ENCODE data around the gene TNRC18.

Gene TNRC18

GRCh38 chr7:5414916-5415315 is 8.7 kb downstream of the TNRC18 start:
- Histone ChIP-seq H3K4me1 (ENCODE audit: control insufficient read depth, insufficient read depth, low read length) (peaks cover 19% of the 10 kb centered on the region), H3K36me3 (ENCODE audit: control insufficient read depth, insufficient read depth, low read length, severe bottlenecking) (no peaks in the 10 kb centered on the region), H3K4me3 (ENCODE audit: low read length) (no peak overlapping the region), H3K27me3 (replicated peaks; ENCODE audit: control insufficient read depth, insufficient read depth, low read length) (no peaks in the 10 kb centered on the region), H3K9me3 (ENCODE audit: control insufficient read depth, low read length) (no peaks in the 10 kb centered on the region), H3K9ac (ENCODE audit: low read length) (no peak overlapping the region)
- peak; percentile 77 for DNase-seq (ENCODE audit: low read depth)

- Histone ChIP-seq H3K4me1 (ENCODE audit: control insufficient read depth, insufficient read depth, low read length) (peaks cover 18% of the 10 kb centered on the region), H3K36me3 (ENCODE audit: control insufficient read depth, insufficient read depth, low read length, severe bottlenecking) (no peaks in the 10 kb centered on the region), H3K27me3 (replicated peaks; ENCODE audit: control insufficient read depth, insufficient read depth, low read length) (no peaks in the 10 kb centered on the region)
Measured at GRCh38 chr7:5413449-5413786, 10.2 kb downstream of the TNRC18 start.

DNA sequence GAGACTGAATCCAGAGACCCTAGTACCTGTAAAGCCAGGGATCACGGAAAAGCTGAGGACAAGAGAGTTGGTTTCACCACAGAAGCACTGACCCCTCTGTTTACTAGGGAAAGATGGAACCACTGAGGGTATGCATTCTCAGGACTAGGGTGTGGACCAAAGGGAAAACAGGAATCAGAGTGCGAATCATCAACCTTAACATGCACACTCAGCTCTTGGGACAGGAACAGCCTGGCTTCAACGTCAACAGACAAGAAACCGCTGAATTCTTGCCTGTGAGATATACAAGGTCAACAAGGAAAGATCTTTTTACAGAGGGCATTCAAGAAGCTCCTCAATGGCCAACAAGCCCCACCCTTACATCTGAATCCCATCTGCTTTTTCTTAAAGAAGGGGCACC is 14.9 kb downstream of the TNRC18 start:
- Histone ChIP-seq H3K27me3 (replicated peaks; ENCODE audit: control insufficient read depth, insufficient read depth, low read length) (no peaks in the 10 kb centered on the region), H3K4me3 (ENCODE audit: low read length) (no peak overlapping the region), H3K9ac (ENCODE audit: low read length) (no peak overlapping the region), H3K36me3 (ENCODE audit: control insufficient read depth, insufficient read depth, low read length, severe bottlenecking) (no peaks in the 10 kb centered on the region), H3K9me3 (ENCODE audit: control insufficient read depth, low read length) (no peaks in the 10 kb centered on the region), H3K4me1 (ENCODE audit: control insufficient read depth, insufficient read depth, low read length) (peaks cover 6% of the 10 kb centered on the region)
- peak; percentile 36 for DNase-seq (ENCODE audit: low read depth)

More at GRCh38 chr7:5413449-5413786, 10.2 kb downstream of the TNRC18 start:
- DNase-seq (ENCODE audit: low read depth), result no peak
- Histone ChIP-seq H3K9me3 (ENCODE audit: control insufficient read depth, low read length) (no peaks in the 10 kb centered on the region), H3K4me3 (ENCODE audit: low read length) (no peak overlapping the region), H3K9ac (ENCODE audit: low read length) (no peak overlapping the region)

DNA sequence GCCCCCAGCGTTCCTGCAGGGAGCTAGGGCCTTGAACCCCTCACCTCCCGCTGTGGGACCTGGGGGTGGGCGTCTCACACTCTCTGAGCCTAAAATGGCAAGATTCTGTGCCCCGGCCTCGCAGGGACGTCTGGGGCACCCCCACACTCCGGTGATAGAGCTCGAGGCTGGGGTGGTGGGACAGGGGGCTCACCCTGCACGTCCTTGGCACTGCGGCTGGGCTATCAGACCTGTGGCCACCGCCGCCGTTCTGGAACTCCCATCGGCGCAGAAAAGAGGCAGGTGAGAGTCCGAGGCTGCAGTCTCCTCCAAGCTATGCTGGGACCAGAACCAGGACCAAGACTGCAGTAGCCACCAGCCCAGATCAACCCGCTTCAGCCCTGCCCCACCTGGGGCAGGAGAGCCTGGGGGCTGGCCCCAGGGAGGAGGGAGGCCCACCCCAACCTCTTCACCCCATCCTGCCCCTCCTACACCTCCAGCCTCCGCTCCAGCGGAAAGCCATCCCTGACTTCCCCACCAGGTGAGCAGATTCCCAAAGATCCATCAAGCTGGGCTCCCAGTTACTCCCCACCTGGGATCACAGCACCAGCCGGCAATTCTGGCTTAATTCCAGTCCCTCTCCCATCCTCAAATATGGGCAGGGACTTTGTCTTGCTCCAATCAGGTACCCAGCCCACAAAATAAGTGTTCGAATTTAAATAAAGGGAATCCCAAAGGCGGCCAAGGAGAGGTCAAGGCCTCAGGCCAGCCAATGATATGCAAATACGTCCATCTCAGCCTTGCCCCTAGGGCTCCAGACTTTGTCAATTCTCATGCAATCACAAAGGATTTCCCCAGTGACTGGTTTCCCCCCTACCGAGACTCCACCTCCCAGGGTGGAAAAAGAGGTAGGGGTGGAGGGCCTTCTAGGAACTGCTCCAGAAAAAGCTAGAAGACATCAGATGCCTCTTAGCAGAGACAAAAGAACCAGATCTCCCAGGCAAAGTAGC is 16.4 kb downstream of the TNRC18 start:
- Histone ChIP-seq H3K27me3 (replicated peaks; ENCODE audit: control insufficient read depth, insufficient read depth, low read length) (no peaks in the 10 kb centered on the region), H3K9ac (ENCODE audit: low read length) (no peak overlapping the region), H3K4me3 (ENCODE audit: low read length) (no peak overlapping the region), H3K4me1 (ENCODE audit: control insufficient read depth, insufficient read depth, low read length) (peaks cover 6% of the 10 kb centered on the region), H3K9me3 (ENCODE audit: control insufficient read depth, low read length) (no peaks in the 10 kb centered on the region), H3K36me3 (ENCODE audit: control insufficient read depth, insufficient read depth, low read length, severe bottlenecking) (no peaks in the 10 kb centered on the region)
- DNase-seq (ENCODE audit: low read depth), result no peak

- Histone ChIP-seq H3K36me3 (ENCODE audit: control insufficient read depth, insufficient read depth, low read length, severe bottlenecking) (peaks cover 6% of the 10 kb centered on the region), H3K9ac (ENCODE audit: low read length) (no peak overlapping the region), H3K4me3 (ENCODE audit: low read length) (no peak overlapping the region), H3K27me3 (replicated peaks; ENCODE audit: control insufficient read depth, insufficient read depth, low read length) (no peaks in the 10 kb centered on the region), H3K4me1 (ENCODE audit: control insufficient read depth, insufficient read depth, low read length) (peaks cover 6% of the 10 kb centered on the region), H3K9me3 (ENCODE audit: control insufficient read depth, low read length) (no peaks in the 10 kb centered on the region)
- no peak for DNase-seq (ENCODE audit: low read depth)
Measured at GRCh38 chr7:5404421-5404826, 19.2 kb downstream of the TNRC18 start.

GRCh38 chr7:5403442-5403841 is 20.2 kb downstream of the TNRC18 start:
- no peak for DNase-seq (ENCODE audit: low read depth)
- Histone ChIP-seq H3K9me3 (ENCODE audit: control insufficient read depth, low read length) (no peaks in the 10 kb centered on the region), H3K36me3 (ENCODE audit: control insufficient read depth, insufficient read depth, low read length, severe bottlenecking) (peaks cover 6% of the 10 kb centered on the region), H3K4me3 (ENCODE audit: low read length) (no peak overlapping the region), H3K27me3 (replicated peaks; ENCODE audit: control insufficient read depth, insufficient read depth, low read length) (no peaks in the 10 kb centered on the region), H3K9ac (ENCODE audit: low read length) (no peak overlapping the region), H3K4me1 (ENCODE audit: control insufficient read depth, insufficient read depth, low read length) (peaks cover under 1% of the 10 kb centered on the region)

DNA sequence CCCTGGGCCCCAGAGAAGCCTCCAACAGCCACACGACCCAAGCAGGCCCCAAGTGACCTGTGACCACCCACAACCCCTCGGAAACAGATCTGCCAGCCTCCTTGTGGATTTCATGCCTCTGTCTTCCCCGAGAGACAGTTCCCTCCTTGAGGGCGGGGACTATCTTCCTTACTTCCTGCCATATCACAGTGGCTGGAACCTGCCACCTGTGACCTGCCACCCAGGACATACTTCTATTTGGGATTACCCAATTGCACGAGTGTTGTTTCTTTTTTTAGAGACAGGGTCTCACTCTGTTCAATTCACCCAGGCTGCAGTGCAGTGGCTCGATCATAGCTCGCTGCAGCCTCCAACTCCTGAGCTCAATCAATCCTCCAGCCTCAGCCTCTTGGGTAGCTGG is 25.9 kb downstream of the TNRC18 start:
- Histone ChIP-seq H3K27me3 (replicated peaks; ENCODE audit: control insufficient read depth, insufficient read depth, low read length) (no peaks in the 10 kb centered on the region), H3K9ac (ENCODE audit: low read length) (peak overlapping the region; percentile 97), H3K4me1 (ENCODE audit: control insufficient read depth, insufficient read depth, low read length) (peaks cover 5% of the 10 kb centered on the region), H3K4me3 (ENCODE audit: low read length) (no peak overlapping the region), H3K36me3 (ENCODE audit: control insufficient read depth, insufficient read depth, low read length, severe bottlenecking) (peaks cover 22% of the 10 kb centered on the region), H3K9me3 (ENCODE audit: control insufficient read depth, low read length) (no peaks in the 10 kb centered on the region)
- no peak for DNase-seq (ENCODE audit: low read depth)

DNA sequence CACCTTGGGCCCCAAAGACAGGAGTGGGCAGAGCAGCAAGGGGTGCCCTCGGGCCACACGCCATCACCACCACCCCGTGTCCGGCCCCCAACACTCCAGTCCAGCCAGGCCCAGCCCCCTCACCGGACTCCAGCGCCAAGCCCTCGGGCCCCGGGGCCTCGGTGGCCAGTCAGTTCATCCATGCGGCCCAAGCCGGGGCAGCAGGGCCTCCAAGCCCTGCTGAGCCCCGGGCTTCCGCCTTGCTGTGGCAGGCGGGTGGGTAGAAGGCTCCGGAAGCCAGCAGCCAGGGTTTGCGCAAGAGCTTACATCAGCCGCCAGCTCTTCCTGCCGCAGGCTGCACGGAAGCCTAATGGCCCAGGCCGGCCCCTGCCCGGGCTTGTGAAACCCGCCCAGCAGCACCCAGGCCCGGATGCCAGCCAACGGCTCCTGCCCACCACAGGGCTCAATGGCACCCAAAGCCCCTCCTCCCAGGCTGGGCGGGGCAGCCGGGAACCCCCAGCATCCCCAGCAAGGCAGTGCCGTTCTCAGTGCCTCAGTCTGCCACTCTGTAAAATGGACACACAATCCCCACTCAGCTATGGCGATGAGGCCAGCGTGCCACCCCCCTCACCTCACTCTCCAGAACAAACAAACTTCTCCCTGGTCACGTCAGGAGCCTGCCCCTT is 26.5 kb downstream of the TNRC18 start:
- H3K36me3 ChIP-seq (ENCODE audit: control insufficient read depth, insufficient read depth, low read length, severe bottlenecking), result peaks cover 28% of the 10 kb centered on the region

DNA sequence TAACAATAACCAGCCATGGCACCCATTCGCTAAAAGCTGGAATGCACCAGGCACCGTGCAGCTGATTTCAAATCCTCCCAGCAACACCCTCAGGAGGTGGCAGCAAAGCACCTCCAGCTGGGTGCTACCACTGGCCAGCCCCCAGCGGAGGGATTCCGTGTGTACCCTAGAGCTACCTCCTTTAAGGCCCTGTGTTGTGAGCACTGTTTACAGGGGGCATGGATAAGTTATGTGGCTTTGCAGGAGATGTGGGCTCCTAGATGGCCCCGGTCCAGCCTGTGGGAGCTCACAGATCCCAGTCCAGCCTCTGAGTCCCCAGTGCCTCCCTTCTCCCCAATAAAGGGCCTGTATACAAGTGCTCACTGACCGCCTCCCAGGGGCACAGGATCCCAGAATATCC is 27.1 kb downstream of the TNRC18 start:
- H3K27me3 ChIP-seq (replicated peaks; ENCODE audit: control insufficient read depth, insufficient read depth, low read length), result no peaks in the 10 kb centered on the region
- peaks cover 5% of the 10 kb centered on the region for H3K4me1 ChIP-seq (ENCODE audit: control insufficient read depth, insufficient read depth, low read length)
- peak overlapping the region; percentile 97 for H3K9ac ChIP-seq (ENCODE audit: low read length)
- peak overlapping the region; percentile 87 for H3K4me3 ChIP-seq (ENCODE audit: low read length)
- H3K36me3 ChIP-seq (ENCODE audit: control insufficient read depth, insufficient read depth, low read length, severe bottlenecking), result peaks cover 30% of the 10 kb centered on the region
- DNase-seq (ENCODE audit: low read depth), result no peak
- H3K9me3 ChIP-seq (ENCODE audit: control insufficient read depth, low read length), result no peaks in the 10 kb centered on the region

More for the DNA sequence above, 26.5 kb downstream of the TNRC18 start:
- Histone ChIP-seq H3K27me3 (replicated peaks; ENCODE audit: control insufficient read depth, insufficient read depth, low read length) (no peaks in the 10 kb centered on the region), H3K9ac (ENCODE audit: low read length) (peak overlapping the region; percentile 97), H3K4me1 (ENCODE audit: control insufficient read depth, insufficient read depth, low read length) (peaks cover 5% of the 10 kb centered on the region), H3K4me3 (ENCODE audit: low read length) (peak overlapping the region; percentile 87), H3K9me3 (ENCODE audit: control insufficient read depth, low read length) (no peaks in the 10 kb centered on the region)
- no peak for DNase-seq (ENCODE audit: low read depth)

GRCh38 chr7:5395246-5395645 is 28.4 kb downstream of the TNRC18 start:
- peak overlapping the region; percentile 38 for H3K4me3 ChIP-seq (ENCODE audit: low read length)
- H3K9ac ChIP-seq (ENCODE audit: low read length), result peak overlapping the region; percentile 59
- peaks cover 5% of the 10 kb centered on the region for H3K4me1 ChIP-seq (ENCODE audit: control insufficient read depth, insufficient read depth, low read length)
- no peaks in the 10 kb centered on the region for H3K27me3 ChIP-seq (replicated peaks; ENCODE audit: control insufficient read depth, insufficient read depth, low read length)
- H3K36me3 ChIP-seq (ENCODE audit: control insufficient read depth, insufficient read depth, low read length, severe bottlenecking), result peaks cover 29% of the 10 kb centered on the region
- DNase-seq (ENCODE audit: low read depth), result no peak
- no peaks in the 10 kb centered on the region for H3K9me3 ChIP-seq (ENCODE audit: control insufficient read depth, low read length)

DNA sequence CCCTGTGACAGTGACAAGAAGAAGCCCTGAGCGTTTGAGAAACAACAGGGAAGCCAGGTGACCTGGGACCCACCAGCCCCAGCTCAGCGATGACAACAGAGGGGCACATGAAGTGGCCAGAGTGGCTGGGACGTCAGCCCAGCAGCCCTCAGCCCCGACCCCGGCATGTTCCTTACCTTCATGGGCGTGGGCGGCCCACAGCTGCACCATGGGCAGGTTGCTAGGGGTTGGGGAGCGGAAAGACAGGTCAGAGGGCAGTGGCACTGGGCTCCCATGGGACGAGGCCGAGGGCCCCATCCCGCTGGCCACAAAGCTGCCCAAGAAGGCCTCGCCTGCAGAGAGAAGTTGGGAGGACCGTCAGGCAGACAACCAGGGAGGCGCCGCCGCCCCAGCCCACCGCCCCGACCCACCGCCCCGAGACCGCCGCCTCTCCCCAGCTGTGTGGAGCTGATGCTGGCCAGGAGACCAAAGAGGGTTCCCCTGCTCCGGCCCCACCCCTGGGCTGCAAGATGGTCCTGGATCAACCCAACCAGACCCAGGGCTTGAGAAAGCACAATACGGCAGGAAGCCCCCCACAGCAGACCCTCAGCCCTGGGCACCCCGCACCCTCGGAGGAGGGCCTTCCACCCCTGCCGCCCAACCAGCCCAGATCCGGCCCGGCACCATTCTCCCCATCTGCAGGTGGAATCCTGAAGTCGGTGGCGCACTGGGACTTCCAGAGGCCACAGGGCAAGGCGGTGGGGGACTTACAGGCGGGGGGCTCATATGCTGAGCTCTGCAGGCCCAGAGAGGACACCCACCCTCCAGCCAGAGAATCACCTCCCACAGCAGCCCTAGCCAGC is 29.1 kb downstream of the TNRC18 start:
- no peak overlapping the region for H3K4me3 ChIP-seq (ENCODE audit: low read length)
- H3K27me3 ChIP-seq (replicated peaks; ENCODE audit: control insufficient read depth, insufficient read depth, low read length), result no peaks in the 10 kb centered on the region
- H3K9ac ChIP-seq (ENCODE audit: low read length), result peak overlapping the region; percentile 59
- H3K4me1 ChIP-seq (ENCODE audit: control insufficient read depth, insufficient read depth, low read length), result peaks cover 5% of the 10 kb centered on the region
- no peaks in the 10 kb centered on the region for H3K9me3 ChIP-seq (ENCODE audit: control insufficient read depth, low read length)
- DNase-seq (ENCODE audit: low read depth), result no peak
- peaks cover 36% of the 10 kb centered on the region for H3K36me3 ChIP-seq (ENCODE audit: control insufficient read depth, insufficient read depth, low read length, severe bottlenecking)

Data from adipocyte (in vitro differentiated cells).